HG03342 (cell line): ENCODE data around the gene FOXO1.
A peak's percentile ranks its signal among the peaks of the same experiment; 100 is the strongest.

ENCODE experiments used
- ATAC-seq: cut with Tn5 transposase; IDR thresholded peaks from one replicate; pipeline ENCODE4 v1.9.1; 2021; ENCODE audit warnings: mild to moderate bottlenecking, moderate library complexity; ENCODE audit not compliant: unreplicated experiment

FOXO1 gene

DNA sequence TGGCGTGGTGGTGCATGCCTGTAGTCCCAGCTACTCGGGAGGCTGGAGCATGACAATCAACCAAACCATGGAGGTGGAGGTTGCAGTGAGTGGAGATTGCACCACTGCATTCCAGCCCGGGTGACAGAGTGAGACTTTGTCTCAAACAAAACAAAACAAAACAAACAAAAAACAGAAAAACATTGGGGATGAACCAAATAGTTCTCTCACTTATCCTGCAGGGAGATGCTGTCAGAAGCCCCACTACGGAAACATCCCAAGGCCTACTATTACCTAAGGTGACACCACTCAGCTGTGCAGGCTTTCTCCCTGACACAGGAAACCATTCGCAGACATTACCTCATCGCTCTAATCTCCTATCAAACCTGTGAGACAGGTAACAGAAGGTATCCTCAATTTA is 113.5 kb downstream of the FOXO1 start:
- ATAC-seq = no peak

DNA sequence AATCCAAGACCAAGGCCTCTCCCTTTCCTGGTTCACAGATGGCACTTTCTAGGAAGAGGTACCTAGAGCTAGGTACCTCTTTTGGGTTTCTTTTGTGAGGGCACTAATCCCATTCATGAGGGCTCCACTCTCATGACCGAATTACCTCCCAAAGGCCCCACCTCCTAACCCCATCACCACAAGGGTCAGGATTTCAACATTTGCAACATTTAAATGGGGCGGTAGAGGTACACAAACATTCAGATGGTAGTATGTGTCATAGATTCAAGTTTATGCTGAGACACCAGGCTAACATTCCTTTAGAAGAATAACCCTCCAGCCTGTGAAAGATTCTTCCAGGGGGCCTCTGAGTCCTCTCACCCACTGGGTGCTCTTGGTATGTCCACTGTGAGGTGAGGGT is 116.3 kb downstream of the FOXO1 start:
- ATAC-seq = no peak

DNA sequence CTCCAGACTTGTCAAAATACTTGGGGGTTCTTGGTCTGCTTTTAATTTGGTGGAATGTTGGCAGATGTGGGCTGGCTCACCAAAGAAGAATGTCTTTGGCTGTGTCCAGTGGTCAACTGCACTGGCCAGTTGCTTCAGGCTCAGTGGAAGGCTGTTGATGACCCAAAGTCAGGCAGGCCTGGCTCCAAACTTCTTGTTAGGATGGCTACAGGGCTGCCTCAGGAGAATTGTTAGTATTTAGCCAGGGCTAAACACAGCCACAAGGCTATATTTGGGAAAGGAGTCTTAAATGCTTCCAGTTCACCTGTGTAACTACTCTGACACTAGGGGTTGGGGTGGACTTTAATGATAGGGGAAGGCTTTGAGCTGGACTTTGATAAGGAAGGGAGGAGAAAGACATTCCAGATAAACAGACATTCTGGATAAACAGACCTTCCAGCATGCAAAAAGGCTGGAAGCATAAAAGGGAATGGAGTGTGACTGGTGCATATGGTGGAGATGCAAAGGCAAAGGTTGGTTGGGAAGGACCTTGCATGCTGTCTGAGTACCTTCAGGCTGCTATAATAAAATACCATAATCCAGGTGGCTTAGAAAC is 116.8 kb downstream of the FOXO1 start:
- no peak for ATAC-seq

DNA sequence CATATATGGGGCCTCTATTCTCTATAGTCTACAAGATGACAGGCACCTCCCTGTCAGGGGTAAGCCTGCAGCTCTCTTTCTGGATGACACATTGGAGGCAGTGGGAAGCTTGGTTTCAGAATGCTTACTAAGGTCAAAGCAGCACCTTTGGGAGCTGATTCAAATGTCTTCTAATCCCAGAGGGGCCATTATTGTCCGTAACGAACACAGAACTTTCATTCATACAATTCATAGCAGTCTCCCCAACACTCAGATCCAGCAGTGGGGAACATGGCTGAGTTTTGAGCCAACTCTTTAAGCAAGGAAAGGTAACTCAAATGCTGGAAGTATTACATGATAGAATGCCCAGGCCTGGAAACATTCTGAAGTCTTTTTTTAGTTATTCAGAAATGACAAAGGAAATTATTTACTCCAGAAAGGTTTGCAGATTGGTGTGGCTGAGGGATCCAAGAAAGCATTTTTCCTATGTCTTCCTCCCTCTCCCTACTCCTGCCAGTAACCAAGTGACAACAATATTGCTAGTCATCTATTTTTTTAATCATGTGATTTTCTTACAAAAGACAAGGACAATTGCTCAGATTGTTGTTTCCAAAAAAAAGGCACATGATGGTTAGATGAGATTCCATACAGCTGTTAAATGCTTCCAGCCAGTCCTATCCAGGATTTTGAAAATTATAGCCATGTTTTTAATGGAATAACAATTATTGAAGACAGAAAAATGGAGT is 118.7 kb downstream of the FOXO1 start:
- no peak for ATAC-seq

DNA sequence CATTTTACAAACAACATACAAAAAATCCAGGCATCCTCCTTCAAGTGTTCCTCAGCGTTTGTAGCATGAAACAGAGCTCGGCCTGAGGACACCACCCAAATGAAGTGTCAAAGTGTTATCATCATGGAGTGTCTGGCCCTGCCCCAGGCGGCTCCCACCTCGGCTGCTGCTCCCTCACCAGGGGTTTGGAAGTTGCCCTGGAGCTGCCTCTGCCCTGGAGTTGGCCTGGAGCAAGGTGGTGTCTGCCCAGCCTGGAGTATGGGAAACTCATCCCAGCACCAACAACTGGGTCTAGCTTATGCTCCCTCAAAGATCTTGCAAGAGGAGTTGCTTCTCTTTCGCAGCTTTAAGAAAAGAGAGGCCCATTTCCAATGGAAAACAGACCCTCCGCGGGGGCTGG is 120.4 kb downstream of the FOXO1 start:
- ATAC-seq = no peak

DNA sequence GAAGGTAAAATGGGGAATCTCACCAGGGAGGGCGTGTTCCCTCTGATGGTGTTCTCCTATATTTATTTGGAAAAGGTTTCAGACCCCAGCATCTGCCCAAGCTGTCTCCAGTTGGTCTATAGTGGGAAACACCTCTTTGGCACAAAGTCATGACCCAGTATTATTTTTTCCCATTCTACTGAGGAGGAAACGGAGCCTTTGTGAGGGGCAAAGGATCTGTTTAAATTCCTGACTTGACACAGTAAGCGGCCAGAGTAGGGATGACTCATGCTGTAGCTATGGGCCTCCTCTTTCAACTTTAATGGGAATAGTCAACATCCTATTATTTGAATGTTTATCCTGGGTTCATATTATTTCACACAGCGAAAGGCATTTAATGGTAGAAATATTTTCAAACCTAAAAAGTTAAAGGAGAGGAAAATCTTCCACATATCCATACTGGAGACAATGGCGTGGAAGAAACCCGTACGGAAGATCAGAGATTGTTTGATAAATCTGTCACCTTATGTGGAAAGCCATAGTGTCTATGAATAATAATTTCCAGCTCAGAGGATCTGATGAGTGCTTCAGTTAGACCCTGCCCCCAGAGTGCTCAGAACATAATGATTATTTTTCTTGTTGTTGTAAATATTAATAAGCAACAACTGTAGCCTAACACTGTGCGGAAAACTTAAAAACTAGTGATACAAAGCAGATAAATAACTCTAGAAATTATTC is 126.0 kb downstream of the FOXO1 start:
- no peak for ATAC-seq

DNA sequence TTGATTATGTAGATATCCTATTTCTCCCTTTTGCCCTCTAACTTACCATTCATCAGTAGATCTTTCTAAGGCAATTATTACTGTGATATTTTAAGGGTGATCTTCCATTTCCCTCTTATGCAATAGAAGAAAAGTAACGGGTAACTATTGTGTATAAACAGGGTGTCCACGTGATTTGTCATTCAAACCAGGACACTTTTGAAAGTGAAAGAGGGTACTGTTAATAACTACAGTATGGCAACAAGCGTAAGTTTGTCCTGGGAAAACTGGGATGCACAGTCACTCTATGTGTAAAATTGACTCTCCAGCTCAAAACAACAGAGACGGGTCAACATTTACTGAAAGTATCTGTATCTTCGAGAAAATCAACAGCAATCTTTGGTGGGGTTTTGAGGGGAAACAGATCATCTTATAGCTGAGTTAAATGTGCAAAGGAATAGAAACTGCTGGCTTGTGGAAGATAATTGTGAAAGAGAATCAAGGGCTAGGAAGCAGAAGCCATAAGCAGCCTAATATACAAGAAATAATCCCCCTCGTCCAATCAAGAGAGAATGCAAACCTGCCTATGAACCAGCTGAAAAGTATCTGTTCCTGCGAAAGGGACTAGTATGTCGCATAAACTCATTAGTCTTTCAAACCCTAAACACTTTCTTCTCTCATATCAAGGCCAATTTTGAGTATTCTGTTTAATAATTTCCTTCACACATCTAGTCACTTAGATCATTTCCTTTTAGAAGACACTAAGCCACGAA is 126.7 kb downstream of the FOXO1 start:
- no peak for ATAC-seq

DNA sequence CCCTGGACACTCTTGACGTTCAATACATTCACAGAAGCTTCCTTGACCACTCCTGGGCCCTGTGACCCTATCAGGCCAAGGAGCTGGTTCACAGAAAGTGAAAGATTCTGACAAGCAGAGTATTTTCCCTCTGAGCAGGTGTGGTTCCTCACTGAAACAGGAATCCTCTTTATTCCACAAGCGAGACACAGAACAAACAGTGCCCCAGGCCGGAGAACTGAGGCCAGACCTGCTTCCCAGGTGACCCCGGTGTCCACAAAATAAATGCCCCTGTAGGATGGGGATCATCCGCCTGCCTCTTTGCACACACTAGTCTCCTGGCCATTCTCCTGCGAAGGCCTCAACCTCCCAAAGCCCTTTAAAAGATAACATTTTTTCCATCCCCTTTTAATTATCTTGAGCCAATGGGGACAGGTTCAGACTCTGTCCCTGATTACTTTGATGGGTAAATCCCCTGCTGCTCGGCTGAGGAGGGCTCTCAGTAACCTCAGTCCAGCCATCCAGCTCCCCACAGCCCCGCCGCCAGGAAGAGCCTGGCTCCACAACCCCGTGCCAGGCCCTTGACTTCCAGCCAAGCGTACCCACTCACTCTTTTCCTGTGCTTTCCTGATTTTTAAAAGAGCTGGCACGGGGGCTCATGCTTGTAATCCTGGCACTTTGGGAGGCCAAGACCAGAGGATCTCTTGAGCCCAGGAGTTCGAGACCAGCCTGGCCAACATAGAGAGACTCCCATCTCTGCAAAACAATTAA is 129.1 kb downstream of the FOXO1 start:
- no peak for ATAC-seq

DNA sequence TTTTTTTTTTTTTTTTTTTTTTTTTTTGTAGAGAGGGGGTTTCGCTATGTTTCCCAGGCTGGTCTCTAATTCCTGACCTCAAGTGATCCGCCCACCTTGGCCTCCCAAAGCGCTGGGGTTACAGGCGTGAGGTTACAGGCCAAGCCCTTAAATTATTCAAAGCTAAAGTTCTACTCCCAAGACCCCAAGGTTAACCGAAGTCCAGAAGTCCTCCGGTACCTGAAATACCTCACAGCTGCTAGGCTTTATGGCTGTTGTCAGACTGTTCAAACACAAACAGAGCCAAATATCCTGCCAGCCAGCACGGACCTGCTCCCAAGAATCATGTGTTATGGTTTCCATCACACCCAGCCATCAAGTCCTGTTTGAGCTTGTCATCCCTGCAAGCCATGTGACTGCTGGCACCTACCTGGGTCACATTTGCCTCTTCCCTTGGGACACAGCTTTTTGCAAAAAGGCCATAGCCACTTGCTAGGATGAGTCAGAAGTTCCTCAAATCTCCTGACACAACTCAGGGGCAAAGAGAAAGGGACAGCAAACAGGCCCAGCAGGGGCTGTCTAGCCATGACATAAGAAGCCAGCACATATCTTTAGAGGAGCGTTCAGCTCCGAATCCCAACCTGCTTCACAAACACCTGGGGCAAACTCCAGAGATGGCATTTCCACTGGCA is 129.9 kb downstream of the FOXO1 start:
- no peak for ATAC-seq

DNA sequence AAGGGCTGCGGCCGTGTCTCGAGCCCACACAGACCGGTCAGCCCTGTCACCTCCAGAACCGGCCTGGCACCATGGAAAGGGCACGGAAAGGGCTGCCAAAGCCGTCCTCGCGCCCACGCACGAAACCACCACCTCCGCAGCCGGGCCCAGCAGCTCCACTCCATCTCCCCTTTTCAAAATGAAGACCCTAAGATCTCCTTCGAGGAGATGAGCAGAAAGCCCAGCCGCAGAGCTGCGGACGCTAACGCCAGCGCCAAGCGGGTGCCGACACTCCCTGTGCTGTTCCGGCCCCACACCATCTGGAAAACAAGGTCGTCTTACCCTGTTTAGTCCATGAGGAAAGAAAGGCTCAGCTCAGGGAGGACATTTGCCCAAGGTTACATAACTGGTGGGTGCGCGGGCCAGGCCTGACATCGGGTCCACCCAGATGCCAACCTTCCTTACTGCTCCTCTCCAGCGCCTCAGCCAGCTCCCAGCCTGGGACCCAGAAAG is 131.1 kb downstream of the FOXO1 start:
- no peak for ATAC-seq

DNA sequence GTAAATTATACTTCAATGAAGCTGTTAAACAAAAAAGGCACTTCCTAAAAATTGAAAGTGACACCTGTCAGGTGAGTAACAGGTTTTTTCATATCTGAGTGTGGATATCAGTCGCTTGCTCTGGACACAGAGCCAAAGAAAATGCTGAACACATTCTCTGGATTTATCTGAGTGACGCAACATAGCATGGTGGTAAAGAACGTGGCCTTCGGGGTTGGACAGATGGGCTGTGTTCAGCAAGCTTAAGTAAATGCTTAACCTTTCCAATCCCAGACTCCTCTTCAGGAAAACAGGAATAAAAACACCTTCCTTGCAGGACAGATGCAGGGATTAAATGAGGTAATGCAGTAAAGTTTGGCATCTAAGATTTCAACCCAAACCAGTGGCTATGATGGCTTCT is 132.0 kb downstream of the FOXO1 start:
- ATAC-seq = no peak

DNA sequence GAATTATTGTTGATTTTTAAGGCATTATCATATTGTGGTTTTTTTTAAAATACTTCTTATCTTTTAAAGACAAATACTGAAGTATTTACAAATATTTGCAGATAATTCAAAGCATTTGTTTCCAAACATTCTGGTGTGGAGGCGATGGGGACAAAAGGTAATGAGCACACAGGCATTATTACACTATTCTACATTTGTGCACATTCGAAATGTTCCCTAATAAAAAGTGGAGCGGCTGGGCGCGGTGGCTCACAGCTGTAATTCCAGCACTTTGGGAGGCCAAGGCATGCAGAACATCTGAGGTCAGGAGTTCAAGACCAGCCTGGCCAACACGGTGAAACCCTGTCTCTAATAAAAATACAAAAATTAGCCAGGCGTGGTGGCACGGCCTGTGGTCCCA is 133.4 kb downstream of the FOXO1 start:
- no peak for ATAC-seq

DNA sequence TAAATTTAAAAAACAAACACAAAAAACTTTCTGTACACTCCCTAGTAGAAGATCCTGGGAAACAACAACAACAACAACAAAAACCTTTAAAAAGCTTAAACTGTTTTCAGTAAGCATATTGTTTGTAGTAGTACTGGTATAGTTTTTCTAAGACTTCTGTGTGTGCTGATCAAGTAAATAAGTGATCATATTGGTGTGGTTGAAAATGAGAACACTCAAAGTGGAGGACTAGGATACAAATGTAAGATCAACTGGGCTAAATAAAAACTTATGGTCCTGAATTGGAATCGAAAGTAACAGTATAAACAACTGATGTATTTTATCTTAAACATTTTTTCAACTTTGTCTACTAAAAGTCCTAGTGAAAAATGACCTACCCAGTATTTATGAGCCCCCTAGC is 135.5 kb downstream of the FOXO1 start:
- no peak for ATAC-seq

DNA sequence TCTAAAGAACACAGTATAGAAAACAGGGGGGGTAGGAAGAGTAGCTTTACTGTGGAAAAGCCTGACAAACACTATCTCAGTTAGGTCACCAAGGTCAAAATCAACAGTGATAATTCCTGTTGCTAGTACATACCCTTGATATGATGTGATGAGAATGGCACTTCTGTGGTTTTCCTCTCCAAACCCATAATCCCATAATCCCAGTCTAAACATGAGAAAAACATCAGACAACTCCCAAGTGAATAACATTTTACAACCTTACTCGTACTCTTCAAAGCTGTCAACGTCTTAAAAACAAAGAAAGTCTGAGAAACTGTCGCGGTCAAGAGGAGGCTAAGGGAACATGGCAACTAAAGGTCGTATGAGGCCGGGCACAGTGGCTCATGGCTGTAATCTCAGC is 137.6 kb downstream of the FOXO1 start:
- ATAC-seq = no peak

DNA sequence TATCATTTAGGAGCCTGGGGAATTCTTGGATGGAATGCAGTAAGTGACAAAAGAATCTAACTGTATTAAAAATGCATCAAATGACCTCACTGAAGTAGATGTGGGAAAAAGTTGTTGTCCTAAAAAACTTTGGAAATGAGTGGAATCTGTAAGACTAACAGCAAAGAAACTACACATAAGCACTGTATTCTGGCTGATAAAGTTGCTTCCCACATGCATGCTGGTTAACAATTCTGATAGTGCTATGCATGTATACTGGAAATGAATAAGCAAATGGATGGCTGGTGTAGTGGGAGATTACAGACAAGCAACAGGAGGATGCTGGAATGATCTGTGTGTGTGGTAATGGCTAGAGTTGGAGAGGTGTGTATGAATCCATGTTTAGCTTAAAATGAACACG is 138.5 kb downstream of the FOXO1 start:
- ATAC-seq = no peak

DNA sequence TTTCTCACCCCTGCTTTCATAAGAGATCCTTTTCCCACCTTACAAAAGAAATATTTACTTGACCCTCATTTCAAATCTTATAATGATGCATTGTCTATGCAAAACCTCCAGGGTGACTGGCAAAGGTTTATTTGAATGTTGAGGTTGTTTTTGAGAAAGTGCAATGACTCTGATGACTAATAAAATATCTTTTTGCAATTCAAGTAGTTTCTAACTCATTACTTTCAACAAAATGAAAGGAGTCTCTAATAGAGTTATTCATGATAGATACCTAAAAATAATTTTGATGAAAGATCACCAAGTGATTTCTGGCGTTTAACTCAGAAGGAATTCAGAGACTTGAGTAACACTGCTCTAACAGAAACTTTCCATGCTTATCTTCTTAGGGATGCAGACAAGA is 144.2 kb downstream of the FOXO1 start:
- ATAC-seq = no peak

DNA sequence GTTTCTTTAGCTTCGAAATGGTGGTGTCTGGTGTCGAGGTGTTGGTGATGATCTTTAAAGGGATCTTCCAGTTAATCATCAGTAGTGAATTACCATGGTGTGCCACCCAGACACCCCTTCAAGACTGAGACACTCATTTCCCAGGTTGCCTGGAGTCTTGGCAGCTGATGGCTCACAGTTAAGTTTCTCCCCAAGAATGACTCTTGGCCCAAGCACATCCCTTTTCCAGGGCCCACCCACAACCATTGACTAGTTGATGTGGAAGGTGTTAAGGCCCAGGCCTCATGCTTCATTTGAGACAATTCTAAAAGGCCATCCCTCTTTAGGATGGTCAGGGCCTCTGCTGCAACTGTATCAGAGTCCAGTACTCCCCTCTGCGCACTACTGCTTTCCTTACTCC is 145.5 kb downstream of the FOXO1 start:
- no peak for ATAC-seq

DNA sequence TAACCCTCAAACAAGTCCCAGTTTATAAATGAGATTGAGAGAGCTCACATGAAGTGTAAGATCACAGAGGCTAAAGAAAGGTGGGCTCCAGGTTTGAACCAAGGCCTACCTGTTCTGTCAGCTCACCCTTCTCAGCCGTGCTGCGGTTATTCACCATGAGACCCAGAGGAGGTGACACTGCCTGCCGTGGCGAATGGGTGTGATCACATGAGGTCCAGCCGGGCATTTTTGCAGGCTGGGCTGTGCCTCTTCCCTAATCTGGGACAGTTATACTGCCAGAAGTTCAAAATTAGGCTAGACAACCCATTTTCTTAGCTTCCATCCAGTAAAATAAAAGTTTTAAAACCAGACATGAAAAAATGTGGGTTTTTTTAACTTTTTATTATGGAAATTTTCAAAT is 146.8 kb downstream of the FOXO1 start:
- ATAC-seq = no peak

DNA sequence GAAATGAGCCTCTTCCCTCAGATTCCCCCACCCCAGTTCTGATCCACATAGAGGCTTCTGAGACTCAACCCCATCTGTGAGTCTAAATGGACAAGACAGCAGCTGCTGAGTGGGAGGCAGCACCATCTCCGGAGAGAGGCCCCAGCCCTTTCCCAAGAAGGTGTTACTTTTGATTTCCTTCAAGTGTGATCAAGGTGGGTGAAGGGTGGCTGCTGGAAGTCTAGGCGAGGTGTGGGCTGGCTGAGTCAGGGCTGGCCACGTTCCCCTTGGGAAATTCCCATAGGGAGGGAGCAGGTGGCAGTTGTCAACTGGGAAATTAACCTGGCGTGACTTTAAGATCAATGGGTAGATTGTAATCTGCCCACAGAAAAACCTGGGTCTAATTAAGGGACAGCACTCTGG is 148.0 kb downstream of the FOXO1 start:
- ATAC-seq = peak; percentile 39
